Endothelial cell of umbilical vein (primary cell): ENCODE measurements around the gene AASDHPPT. TPM values are rescaled to one million over a fixed set of nuclear protein-coding genes. Genes with fewer than 3 reads are reported as not detected.

ENCODE experiments used
- BruUV-seq: library from RNA; stranded (reverse); fragments of 400-500 nt; replicated peaks from 2 replicates; lab custom pipeline; 2021; lab: Mats Ljungman, UMichigan
- CTCF ChIA-PET: fragments of 300-600, 350-600 bp; sonication (Branson Sonifier 250); formaldehyde crosslinking; loops from one replicate; lab custom pipeline; 2021; ENCODE audit warnings: antibody characterized with exemption, inconsistent platforms; lab: Charles Lee
- POLR2A ChIA-PET: fragments of 300-600, 350-600 bp; sonication (Branson Sonifier 250); formaldehyde crosslinking; loops from one replicate; lab custom pipeline; 2021; ENCODE audit warnings: antibody characterized with exemption, inconsistent platforms; lab: Charles Lee
- DNase-seq: peaks from one replicate; pipeline ENCODE4 v3.0.0-alpha.2; 2011; ENCODE audit warnings: low read depth, low spot score
- FAIRE-seq: peaks from 2 replicates; lab custom pipeline; 2011; peaks lifted over from hg19 to GRCh38; lab: Jason Lieb, UNC
- H2AFZ ChIP-seq: 2 replicates; pipeline ENCODE4 v1.6.0; 2012; ENCODE audit warnings: low read depth, low read length, control low read depth, inconsistent platforms
- H3K27ac ChIP-seq: 2 replicates; pipeline ENCODE4 v1.5.1; 2011; ENCODE audit warnings: low read depth, mild to moderate bottlenecking, control low read depth, low read length, moderate library complexity; ENCODE audit not compliant: insufficient read depth
- H3K27me3 ChIP-seq, 2 experiments: 2 replicates each; pipeline versions ENCODE4 v1.6.0 to v1.6.1; 2011; ENCODE audit warnings: low read length in 2 of 2, mixed read lengths in 1 of 2; ENCODE audit not compliant: control insufficient read depth in 2 of 2, insufficient read depth in 2 of 2
- H3K36me3 ChIP-seq, 2 experiments: 2 replicates in 1 of 2; 3 replicates in 1 of 2; pipeline ENCODE4 v1.5.1; 2011; ENCODE audit warnings: low read length in 2 of 2, mild to moderate bottlenecking in 1 of 2, moderate library complexity in 1 of 2; ENCODE audit not compliant: control insufficient read depth in 2 of 2, insufficient read depth in 2 of 2; ENCODE audit errors: extremely low read depth in 1 of 2
- H3K4me1 ChIP-seq: 3 replicates; pipeline ENCODE4 v1.5.1; 2011; ENCODE audit warnings: mild to moderate bottlenecking, low read length; ENCODE audit not compliant: control insufficient read depth, insufficient read depth; ENCODE audit errors: extremely low read depth
- H3K4me2 ChIP-seq: 2 replicates; pipeline ENCODE4 v1.6.1; 2011; ENCODE audit warnings: low read length, control low read depth, mixed read lengths; ENCODE audit not compliant: insufficient read depth
- H3K4me3 ChIP-seq, 3 experiments: fragments of 200-600 bp in 1 of 3; sonication (generic), shearing (Covaris generic) in 1 of 3; replicated peaks in 1 of 3; 2 replicates each; pipeline ENCODE4 v1.5.1; 2011 to 2016; ENCODE audit warnings: control low read depth in 3 of 3, low read length in 3 of 3, mild to moderate bottlenecking in 2 of 3, inconsistent platforms in 1 of 3, low read depth in 1 of 3, moderate library complexity in 1 of 3; ENCODE audit not compliant: insufficient read depth in 1 of 3
- H3K79me2 ChIP-seq: 2 replicates; pipeline ENCODE4 v1.6.0; 2012; ENCODE audit warnings: low read length, inconsistent platforms; ENCODE audit not compliant: control insufficient read depth, insufficient read depth
- H3K9ac ChIP-seq: replicated peaks from 2 replicates; pipeline ENCODE3; 2011; ENCODE audit warnings: low read length, control low read depth; ENCODE audit not compliant: insufficient read depth; ENCODE audit errors: extremely low read depth
- H3K9me1 ChIP-seq: replicated peaks from 3 replicates; pipeline ENCODE4 v1.6.0; 2011; ENCODE audit warnings: mild to moderate bottlenecking, low read length; ENCODE audit not compliant: control insufficient read depth, insufficient read depth; ENCODE audit errors: extremely low read depth
- H3K9me3 ChIP-seq: replicated peaks from 2 replicates; pipeline ENCODE4 v1.5.1; 2012; ENCODE audit warnings: low read length, inconsistent platforms; ENCODE audit not compliant: control insufficient read depth, insufficient read depth
- H4K20me1 ChIP-seq: replicated peaks from 2 replicates; pipeline ENCODE3; 2011; ENCODE audit warnings: mild to moderate bottlenecking, low read length; ENCODE audit not compliant: control insufficient read depth, insufficient read depth; ENCODE audit errors: extremely low read depth
- EZH2 ChIP-seq: IDR thresholded peaks from 2 replicates; pipeline ENCODE4 v1.6.1; 2012; ENCODE audit warnings: borderline replicate concordance, low read depth, mild to moderate bottlenecking, moderate library complexity, low read length, inconsistent platforms; ENCODE audit not compliant: severe bottlenecking
- FOS ChIP-seq: IDR thresholded peaks from 2 replicates; pipeline ENCODE4 v1.6.1; 2011; ENCODE audit warnings: mild to moderate bottlenecking, low read length, moderate library complexity, borderline replicate concordance; ENCODE audit not compliant: insufficient read depth
- GATA2 ChIP-seq: IDR thresholded peaks from 2 replicates; pipeline ENCODE4 v1.7.0; 2011; ENCODE audit warnings: low read depth, mild to moderate bottlenecking, moderate library complexity, mixed read lengths, low read length; ENCODE audit not compliant: insufficient read length, insufficient read depth
- JUN ChIP-seq: IDR thresholded peaks from 2 replicates; pipeline ENCODE4 v1.6.1; 2011; ENCODE audit warnings: borderline replicate concordance, low read depth; ENCODE audit not compliant: insufficient read length, insufficient read depth
- MYC ChIP-seq: IDR thresholded peaks from one replicate; pipeline ENCODE4 v1.6.1; 2011; ENCODE audit warnings: mild to moderate bottlenecking, low read depth, low read length
- POLR2A ChIP-seq: IDR thresholded peaks from 2 replicates; pipeline ENCODE4 v1.6.1; 2012; ENCODE audit warnings: low read depth, mild to moderate bottlenecking, control low read depth, low read length
- POLR2AphosphoS5 ChIP-seq: IDR thresholded peaks from 2 replicates; pipeline ENCODE4 v1.6.1; 2012; ENCODE audit warnings: low read depth, mild to moderate bottlenecking, control low read depth, low read length, moderate library complexity; ENCODE audit not compliant: insufficient read depth
- dilution Hi-C: fragments of 300-500 bp; cut with MboI; formaldehyde crosslinking; loops from one replicate; pipeline ENCODE4 v1.15.0; 2019; ENCODE audit warnings: low sequenced_read_pairs; ENCODE audit not compliant: extremely low pct_ligation_motif_present
- intact Hi-C: fragments of 100-400 bp; cut with micrococcal nuclease; formaldehyde crosslinking; loops from one replicate; pipeline ENCODE4 v1.10.0; 2022
- polyA plus RNA-seq, 4 experiments: library from polyadenylated mRNA; depleted of rRNA in 3 of 4; stranded (reverse) in 3 of 4; unstranded in 1 of 4; fragments of >200 nt; gene quantifications; 2 replicates each; pipeline versions ENCODE4 v1.2.1 to v1.2.3, GENCODE V29; 2011 to 2012; ENCODE audit warnings: missing spikeins in 1 of 4
- total RNA-seq: library from RNA; stranded (reverse); gene quantifications from 2 replicates; pipeline ENCODE4 v1.2.3, GENCODE V29; 2021
- TF ChIP-seq, protein P1 (sequence below): IDR thresholded peaks from 2 replicates; pipeline ENCODE4 v1.6.1; 2011; ENCODE audit not compliant: insufficient read depth, insufficient read length
- TF ChIP-seq, protein P2 (sequence below), 2 donors: IDR thresholded peaks; 1 replicate in 1 of 2; 2 replicates in 1 of 2; pipeline ENCODE4 v1.5.1; 2011; ENCODE audit warnings: low read length in 2 of 2, mild to moderate bottlenecking in 2 of 2, moderate library complexity in 2 of 2, control low read depth in 1 of 2, inconsistent platforms in 1 of 2, low read depth in 1 of 2; ENCODE audit not compliant: insufficient read depth in 1 of 2; ENCODE audit errors: extremely low read depth in 1 of 2

The AASDHPPT gene
- total and polyA plus RNA-seq, 2 donors (not counting 3 experiments of a cell fraction or from before 2014, with no cell fraction given) = 14.3 to 34.2 TPM

DNA sequence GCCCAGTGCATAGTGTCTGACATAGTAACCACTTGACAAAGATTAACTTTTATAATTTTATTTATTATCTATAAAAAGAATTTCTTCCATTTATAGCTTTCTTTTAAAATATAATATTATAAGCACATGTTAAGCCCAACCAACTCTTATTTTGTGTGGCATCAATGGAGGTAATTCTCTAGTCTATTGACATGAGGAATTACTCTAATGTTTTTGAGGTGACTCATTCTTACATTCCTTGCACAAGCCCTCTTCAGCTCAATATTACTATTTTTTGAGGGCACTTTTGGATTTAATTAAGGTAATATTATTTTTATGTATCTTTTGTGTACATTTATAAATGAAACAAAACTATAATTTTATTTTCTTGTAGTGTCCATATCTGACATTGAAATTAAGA is 59.6 kb downstream of the AASDHPPT start:
- H2AFZ ChIP-seq = no peak overlapping the region
- dilution Hi-C loops = no loop called here
- POLR2A ChIA-PET = no interaction called here
- no peaks in the 10 kb centered on the region for H3K36me3 ChIP-seq
- no peaks in the 10 kb centered on the region for H3K4me1 ChIP-seq
- H3K9me1 ChIP-seq = no peaks in the 10 kb centered on the region
- DNase-seq (no peak), FAIRE-seq (no peak)
- no peaks in the 10 kb centered on the region for H4K20me1 ChIP-seq
- H3K4me2 ChIP-seq = no peak overlapping the region
- CTCF ChIA-PET = no interaction called here
- H3K27ac ChIP-seq = no peak overlapping the region
- H3K9me3 ChIP-seq = no peaks in the 10 kb centered on the region
- H3K4me3 ChIP-seq = no peak overlapping the region
- H3K27me3 ChIP-seq = no peaks in the 10 kb centered on the region
- TF ChIP-seq FOS = no peak
- TF ChIP-seq, protein P1, sequence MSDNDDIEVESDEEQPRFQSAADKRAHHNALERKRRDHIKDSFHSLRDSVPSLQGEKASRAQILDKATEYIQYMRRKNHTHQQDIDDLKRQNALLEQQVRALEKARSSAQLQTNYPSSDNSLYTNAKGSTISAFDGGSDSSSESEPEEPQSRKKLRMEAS = no peak
- TF ChIP-seq, protein P2, sequence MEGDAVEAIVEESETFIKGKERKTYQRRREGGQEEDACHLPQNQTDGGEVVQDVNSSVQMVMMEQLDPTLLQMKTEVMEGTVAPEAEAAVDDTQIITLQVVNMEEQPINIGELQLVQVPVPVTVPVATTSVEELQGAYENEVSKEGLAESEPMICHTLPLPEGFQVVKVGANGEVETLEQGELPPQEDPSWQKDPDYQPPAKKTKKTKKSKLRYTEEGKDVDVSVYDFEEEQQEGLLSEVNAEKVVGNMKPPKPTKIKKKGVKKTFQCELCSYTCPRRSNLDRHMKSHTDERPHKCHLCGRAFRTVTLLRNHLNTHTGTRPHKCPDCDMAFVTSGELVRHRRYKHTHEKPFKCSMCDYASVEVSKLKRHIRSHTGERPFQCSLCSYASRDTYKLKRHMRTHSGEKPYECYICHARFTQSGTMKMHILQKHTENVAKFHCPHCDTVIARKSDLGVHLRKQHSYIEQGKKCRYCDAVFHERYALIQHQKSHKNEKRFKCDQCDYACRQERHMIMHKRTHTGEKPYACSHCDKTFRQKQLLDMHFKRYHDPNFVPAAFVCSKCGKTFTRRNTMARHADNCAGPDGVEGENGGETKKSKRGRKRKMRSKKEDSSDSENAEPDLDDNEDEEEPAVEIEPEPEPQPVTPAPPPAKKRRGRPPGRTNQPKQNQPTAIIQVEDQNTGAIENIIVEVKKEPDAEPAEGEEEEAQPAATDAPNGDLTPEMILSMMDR (IDR thresholded peaks at IDR 0.05; ENCODE audit: extremely low read depth in 1 of 2, insufficient read depth in 1 of 2, low read depth in 1 of 2, low read length in 2 of 2) = no peak
- no peak for TF ChIP-seq POLR2AphosphoS5
- no peak for TF ChIP-seq EZH2
- no peak for TF ChIP-seq JUN
- TF ChIP-seq MYC = no peak
- TF ChIP-seq POLR2A = no peak
- TF ChIP-seq GATA2 = no peak
- BruUV-seq = no TSS peak
- no peak overlapping the region for H3K9ac ChIP-seq
- intact Hi-C loops = no loop called here
- no peaks in the 10 kb centered on the region for H3K79me2 ChIP-seq
